ENCODE results near the gene RNF144B.

Gene RNF144B

GRCh38 chr6:18492972-18493371 lies 105.8 kb downstream of the RNF144B start:
- no peak for DNase-seq (ENCODE audit: extremely low read depth, insufficient read length)
- TF ChIP-seq, protein P1, sequence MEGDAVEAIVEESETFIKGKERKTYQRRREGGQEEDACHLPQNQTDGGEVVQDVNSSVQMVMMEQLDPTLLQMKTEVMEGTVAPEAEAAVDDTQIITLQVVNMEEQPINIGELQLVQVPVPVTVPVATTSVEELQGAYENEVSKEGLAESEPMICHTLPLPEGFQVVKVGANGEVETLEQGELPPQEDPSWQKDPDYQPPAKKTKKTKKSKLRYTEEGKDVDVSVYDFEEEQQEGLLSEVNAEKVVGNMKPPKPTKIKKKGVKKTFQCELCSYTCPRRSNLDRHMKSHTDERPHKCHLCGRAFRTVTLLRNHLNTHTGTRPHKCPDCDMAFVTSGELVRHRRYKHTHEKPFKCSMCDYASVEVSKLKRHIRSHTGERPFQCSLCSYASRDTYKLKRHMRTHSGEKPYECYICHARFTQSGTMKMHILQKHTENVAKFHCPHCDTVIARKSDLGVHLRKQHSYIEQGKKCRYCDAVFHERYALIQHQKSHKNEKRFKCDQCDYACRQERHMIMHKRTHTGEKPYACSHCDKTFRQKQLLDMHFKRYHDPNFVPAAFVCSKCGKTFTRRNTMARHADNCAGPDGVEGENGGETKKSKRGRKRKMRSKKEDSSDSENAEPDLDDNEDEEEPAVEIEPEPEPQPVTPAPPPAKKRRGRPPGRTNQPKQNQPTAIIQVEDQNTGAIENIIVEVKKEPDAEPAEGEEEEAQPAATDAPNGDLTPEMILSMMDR (IDR thresholded peaks at IDR 0.05; ENCODE audit: insufficient read depth, low read length, poor library complexity, severe bottlenecking), result no peak
- no peak overlapping the region for H3K4me3 ChIP-seq (replicated peaks; ENCODE audit: low read depth, low read length)
- peaks cover 1% of the 10 kb centered on the region; the same call in 1 of the 2 replicates for H3K27me3 ChIP-seq (replicated peaks; ENCODE audit: control insufficient read depth, insufficient read depth, low read length)
- H3K36me3 ChIP-seq (ENCODE audit: control insufficient read depth, insufficient read depth, low read length), result no peaks in the 10 kb centered on the region

GRCh38 chr6:18493382-18493891 lies 106.3 kb downstream of the RNF144B start:
- Histone ChIP-seq H3K4me3 (replicated peaks; ENCODE audit: low read depth, low read length) (no peak overlapping the region), H3K27me3 (replicated peaks; ENCODE audit: control insufficient read depth, insufficient read depth, low read length) (peaks cover 3% of the 10 kb centered on the region; the same call in 1 of the 2 replicates), H3K36me3 (ENCODE audit: control insufficient read depth, insufficient read depth, low read length) (no peaks in the 10 kb centered on the region)
- TF ChIP-seq, protein P1 (IDR thresholded peaks at IDR 0.05; ENCODE audit: insufficient read depth, low read length, poor library complexity, severe bottlenecking), result no peak
- DNase-seq (ENCODE audit: extremely low read depth, insufficient read length), result no peak

GRCh38 chr6:18493925-18494324 lies 106.8 kb downstream of the RNF144B start:
- no peaks in the 10 kb centered on the region for H3K36me3 ChIP-seq (ENCODE audit: control insufficient read depth, insufficient read depth, low read length)
- no peak for DNase-seq (ENCODE audit: extremely low read depth, insufficient read length)
- H3K27me3 ChIP-seq (replicated peaks; ENCODE audit: control insufficient read depth, insufficient read depth, low read length), result peaks cover 3% of the 10 kb centered on the region; the same call in 1 of the 2 replicates
- no peak overlapping the region for H3K4me3 ChIP-seq (replicated peaks; ENCODE audit: low read depth, low read length)
- TF ChIP-seq, protein P1 (IDR thresholded peaks at IDR 0.05; ENCODE audit: insufficient read depth, low read length, poor library complexity, severe bottlenecking), result no peak

GRCh38 chr6:18495236-18495635 lies 108.1 kb downstream of the RNF144B start:
- Histone ChIP-seq H3K36me3 (ENCODE audit: control insufficient read depth, insufficient read depth, low read length) (no peaks in the 10 kb centered on the region), H3K27me3 (replicated peaks; ENCODE audit: control insufficient read depth, insufficient read depth, low read length) (peaks cover 3% of the 10 kb centered on the region; the same call in 1 of the 2 replicates), H3K4me3 (replicated peaks; ENCODE audit: low read depth, low read length) (no peak overlapping the region)
- TF ChIP-seq, protein P1 (IDR thresholded peaks at IDR 0.05; ENCODE audit: insufficient read depth, low read length, poor library complexity, severe bottlenecking), result no peak
- DNase-seq (ENCODE audit: extremely low read depth, insufficient read length), result no peak

DNA sequence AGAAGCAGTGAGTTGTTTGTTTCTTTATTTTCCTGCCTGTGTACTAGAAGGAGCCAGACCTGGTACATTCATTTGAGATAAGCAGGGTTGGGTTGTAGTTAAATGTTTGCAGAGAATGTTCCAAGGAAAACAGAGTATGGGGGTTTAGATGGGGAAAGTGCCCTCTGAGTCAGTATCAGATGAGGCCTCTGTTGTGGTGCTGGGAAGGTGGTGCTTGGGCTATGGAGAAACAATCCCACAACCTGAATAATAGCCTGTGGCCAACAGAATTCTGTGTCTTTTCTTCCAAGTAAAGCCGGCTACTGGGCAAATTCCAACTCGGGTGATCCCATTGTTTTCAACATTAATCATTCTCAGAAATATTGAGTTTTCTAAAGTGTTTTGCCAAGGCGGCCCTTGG lies 109.3 kb downstream of the RNF144B start:
- TF ChIP-seq, protein P1 (IDR thresholded peaks at IDR 0.05; ENCODE audit: insufficient read depth, low read length, poor library complexity, severe bottlenecking), result no peak
- DNase-seq (ENCODE audit: extremely low read depth, insufficient read length), result no peak

DNA sequence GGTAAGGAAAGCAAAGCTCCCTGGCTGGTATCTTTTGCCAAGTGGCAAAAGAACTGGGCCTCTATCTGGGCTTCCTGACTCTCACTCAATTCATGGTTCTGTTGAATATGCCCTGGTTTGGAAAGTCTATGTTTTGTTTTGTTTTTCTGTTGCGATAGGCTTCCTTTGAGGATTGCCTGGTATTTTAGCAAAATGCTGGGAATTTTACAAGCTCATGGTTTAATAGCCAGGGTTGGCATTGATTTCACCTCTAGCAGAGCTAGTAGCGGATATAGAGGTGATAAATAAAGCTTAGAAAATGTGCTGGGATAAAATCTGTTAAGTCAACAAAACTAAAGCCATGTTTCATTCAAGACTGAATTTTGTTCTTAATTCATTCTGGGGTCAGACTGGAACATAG lies 109.9 kb downstream of the RNF144B start:
- peaks cover 3% of the 10 kb centered on the region; the same call in 1 of the 2 replicates for H3K27me3 ChIP-seq (replicated peaks; ENCODE audit: control insufficient read depth, insufficient read depth, low read length)
- no peak overlapping the region for H3K4me3 ChIP-seq (replicated peaks; ENCODE audit: low read depth, low read length)
- no peaks in the 10 kb centered on the region for H3K36me3 ChIP-seq (ENCODE audit: control insufficient read depth, insufficient read depth, low read length)
- DNase-seq (ENCODE audit: extremely low read depth, insufficient read length), result no peak
- TF ChIP-seq, protein P1 (IDR thresholded peaks at IDR 0.05; ENCODE audit: insufficient read depth, low read length, poor library complexity, severe bottlenecking), result no peak

More for the DNA sequence above, 109.3 kb downstream of the RNF144B start:
- Histone ChIP-seq H3K4me3 (replicated peaks; ENCODE audit: low read depth, low read length) (no peak overlapping the region), H3K27me3 (replicated peaks; ENCODE audit: control insufficient read depth, insufficient read depth, low read length) (peaks cover 3% of the 10 kb centered on the region; the same call in 1 of the 2 replicates), H3K36me3 (ENCODE audit: control insufficient read depth, insufficient read depth, low read length) (no peaks in the 10 kb centered on the region)
